Left lung (tissue), 10 donors: ENCODE data around the gene RRP8. TPM values are rescaled to one million over a fixed set of nuclear protein-coding genes. Genes with fewer than 3 reads are reported as not detected.

ENCODE experiments used
- ATAC-seq: fragments of 200-7000 bp; cut with Tn5 transposase; one replicate; pipeline ENCODE4 v1.9.1; 2020; ENCODE audit warnings: moderate library complexity
- DNase-seq, 4 donors: peaks; one replicate each; pipeline ENCODE4 v3.0.0-alpha.2; 2013 to 2020
- H3K27ac ChIP-seq, 2 donors: fragments of 200-600 bp; sonication (generic) in 1 of 2; one replicate each; pipeline versions ENCODE4 v1.5.0 to v1.8.0; 2020 to 2021
- H3K27me3 ChIP-seq, 2 donors: fragments of 200-600 bp; sonication (generic) in 1 of 2; one replicate each; pipeline versions ENCODE4 v1.5.0 to v1.8.0; 2020 to 2021
- H3K36me3 ChIP-seq, 2 donors: fragments of 200-600 bp; sonication (generic) in 1 of 2; one replicate each; pipeline versions ENCODE4 v1.5.0 to v1.8.0; 2020 to 2021
- H3K4me1 ChIP-seq, 2 donors: fragments of 200-600 bp; one replicate each; pipeline ENCODE4 v1.8.0; 2021
- H3K4me3 ChIP-seq, 2 donors: fragments of 200-600 bp; sonication (generic) in 1 of 2; one replicate each; pipeline versions ENCODE4 v1.5.0 to v1.8.0; 2020 to 2021; ENCODE audit warnings: mild to moderate bottlenecking in 1 of 2
- H3K9me3 ChIP-seq, 2 donors: fragments of 200-600 bp; sonication (generic) in 1 of 2; one replicate each; pipeline versions ENCODE4 v1.5.0 to v1.8.0; 2020 to 2021
- CTCF ChIP-seq, 2 donors: fragments of 200-600 bp; sonication (generic) in 1 of 2; IDR thresholded peaks; one replicate each; pipeline versions ENCODE4 v1.5.0 to v1.8.0; 2021; ENCODE audit warnings: antibody characterized with exemption in 2 of 2
- intact Hi-C, 2 donors: fragments of 100-400 bp; cut with DNase I; formaldehyde crosslinking; loops; one replicate each; pipeline versions ENCODE4 v1.11.2 to v1.14.2; 2022
- polyA plus RNA-seq, 6 donors: library from polyadenylated mRNA; unstranded; fragments of 120-200 nt; gene quantifications; one replicate each; pipeline ENCODE4 v1.2.1, GENCODE V29; 2013; ENCODE audit not compliant: insufficient read length in 6 of 6
- total RNA-seq, 2 donors: library from RNA; stranded (reverse); fragmentation: NEBNext Ultra II Directional; extraction: Animal tissue kit (Norgen Biotek cat#: 25700); gene quantifications; one replicate each; pipeline ENCODE4 v1.2.1, GENCODE V29; 2021
- donor health status: DM: no; HTN: yes; CAD: no.
- donor health status: DM: no; HTN: no; CAD: no.

The RRP8 gene
- total and polyA plus RNA-seq, 8 donors: 17.0 to 24.4 (median 20.4) TPM

GRCh38 chr11:6561288-6561687 is 42.1 kb downstream of the RRP8 start:
- Histone ChIP-seq H3K27me3 (no peaks in the 10 kb centered on the region), H3K36me3 (peaks cover 0 to 5% of the 10 kb centered on the region in 2 donors), H3K4me1 (no peaks in the 10 kb centered on the region), H3K4me3 (no peak overlapping the region), H3K27ac (no peak overlapping the region), H3K9me3 (no peaks in the 10 kb centered on the region)
- DNase-seq (no peak), ATAC-seq (no peak)
- TF ChIP-seq CTCF (IDR thresholded peaks at IDR 0.05): no peak
- intact Hi-C loops: no loop called here

GRCh38 chr11:6559369-6559768 is 44.0 kb downstream of the RRP8 start:
- H3K27me3 ChIP-seq: no peaks in the 10 kb centered on the region
- intact Hi-C loops: no loop called here
- TF ChIP-seq CTCF (IDR thresholded peaks at IDR 0.05): no peak

GRCh38 chr11:6557761-6558674 is 45.4 kb downstream of the RRP8 start:
- no peak overlapping the region for H3K4me3 ChIP-seq
- no peak overlapping the region for H3K27ac ChIP-seq
- H3K36me3 ChIP-seq: no peaks in the 10 kb centered on the region
- ATAC-seq (no peak), DNase-seq (no peak)
- no peaks in the 10 kb centered on the region for H3K9me3 ChIP-seq
- TF ChIP-seq CTCF (IDR thresholded peaks at IDR 0.05): no peak
- H3K27me3 ChIP-seq: no peaks in the 10 kb centered on the region
- intact Hi-C loops: no loop called here
- no peaks in the 10 kb centered on the region for H3K4me1 ChIP-seq

More at GRCh38 chr11:6559369-6559768, 44.0 kb downstream of the RRP8 start:
- Histone ChIP-seq H3K36me3 (peaks cover 0 to 5% of the 10 kb centered on the region in 2 donors), H3K4me1 (no peaks in the 10 kb centered on the region), H3K27ac (no peak overlapping the region), H3K9me3 (no peaks in the 10 kb centered on the region), H3K4me3 (no peak overlapping the region)
- DNase-seq (no peak), ATAC-seq (no peak)

- Histone ChIP-seq H3K27me3 (no peaks in the 10 kb centered on the region), H3K36me3 (no peaks in the 10 kb centered on the region), H3K4me3 (no peak overlapping the region), H3K4me1 (no peaks in the 10 kb centered on the region), H3K9me3 (no peaks in the 10 kb centered on the region), H3K27ac (no peak overlapping the region)
- TF ChIP-seq CTCF (IDR thresholded peaks at IDR 0.05): no peak
- ATAC-seq (no peak), DNase-seq (no peak)
- intact Hi-C loops: no loop called here
Measured at GRCh38 chr11:6557063-6557462, 46.4 kb downstream of the RRP8 start.

DNA sequence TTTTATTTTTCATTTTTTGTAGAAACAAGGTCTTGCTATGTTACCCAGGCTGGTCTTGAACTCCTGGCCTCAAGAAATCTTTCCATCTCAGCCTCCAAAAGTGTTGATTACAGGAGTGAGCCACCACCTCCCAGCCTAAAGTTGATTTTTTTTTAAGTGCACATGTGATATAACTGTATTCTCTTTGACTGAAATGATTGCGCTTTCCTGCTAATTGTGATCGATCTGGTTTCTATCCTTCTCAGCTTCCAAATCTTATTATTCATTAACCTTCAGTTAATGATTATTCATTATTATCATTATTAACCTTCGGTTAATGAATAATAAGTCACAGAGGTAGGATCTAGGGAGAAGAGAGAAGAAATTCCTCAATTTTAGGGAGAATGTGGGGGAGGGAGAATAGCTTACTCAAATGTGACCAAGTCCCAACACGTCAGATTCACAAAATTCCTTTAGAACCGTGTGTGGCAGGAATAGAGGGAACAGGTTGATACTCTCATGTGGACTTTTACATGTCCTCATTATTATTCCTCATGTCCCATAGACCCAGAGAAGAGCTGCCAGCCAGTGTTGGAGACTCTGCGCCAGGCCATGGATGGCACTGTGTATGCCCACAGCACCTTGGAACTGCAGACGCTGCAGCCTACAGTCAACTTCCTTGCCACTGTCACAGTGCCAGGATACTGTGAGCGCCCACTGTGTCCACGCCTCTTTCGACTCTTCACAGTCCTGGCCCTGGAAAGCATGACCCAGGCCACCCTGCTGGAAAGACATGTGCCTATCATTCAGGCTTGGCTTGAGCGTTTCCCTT is 47.1 kb downstream of the RRP8 start:
- no peaks in the 10 kb centered on the region for H3K4me1 ChIP-seq
- ATAC-seq (no peak), DNase-seq (no peak)
- no peaks in the 10 kb centered on the region for H3K27me3 ChIP-seq
- intact Hi-C loops: no loop called here
- H3K9me3 ChIP-seq: no peaks in the 10 kb centered on the region
- no peak for TF ChIP-seq CTCF (IDR thresholded peaks at IDR 0.05)
- H3K4me3 ChIP-seq: no peak overlapping the region
- H3K36me3 ChIP-seq: no peaks in the 10 kb centered on the region
- H3K27ac ChIP-seq: no peak overlapping the region
